ENCODE results near the gene COL23A1.

Gene COL23A1

DNA sequence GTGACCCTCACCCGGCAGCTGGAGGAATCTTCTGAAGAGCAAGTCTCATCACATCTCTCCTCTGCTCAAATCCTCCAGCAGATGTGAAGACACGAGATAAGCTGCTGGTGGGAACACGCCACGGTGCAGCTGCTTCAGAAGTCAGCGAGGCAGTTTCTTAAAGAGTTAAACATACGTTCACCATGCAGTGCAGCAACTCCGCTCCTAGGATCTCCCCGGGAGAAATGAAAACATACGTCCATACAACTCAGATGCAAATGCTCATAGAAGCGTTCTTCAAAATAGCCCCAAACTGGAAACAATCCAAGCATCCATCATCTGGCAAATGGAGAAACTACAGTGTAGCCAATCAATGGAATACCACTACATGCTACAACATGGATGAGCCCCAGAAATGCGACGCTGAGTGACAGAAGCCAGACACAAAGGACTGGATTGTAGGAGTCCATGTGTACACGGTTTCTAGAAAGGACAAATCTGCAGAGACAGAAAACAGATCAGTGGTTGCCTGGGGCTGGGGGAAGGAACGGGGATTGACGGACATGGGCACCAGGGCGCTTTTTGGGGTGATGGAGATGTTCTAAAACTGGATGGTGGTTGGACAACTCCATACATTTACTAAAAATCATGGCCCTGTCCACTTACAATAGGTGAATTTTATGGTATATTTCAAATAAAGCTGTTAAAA lies 150.6 kb downstream of the COL23A1 start:
- TF ChIP-seq POLR2A (IDR thresholded peaks at IDR 0.05; ENCODE audit: low read depth, low read length): no peak
- no peak for TF ChIP-seq TAF1 (IDR thresholded peaks at IDR 0.05; ENCODE audit: low read depth, low read length)
- TF ChIP-seq POLR2AphosphoS5 (IDR thresholded peaks at IDR 0.05; ENCODE audit: low read depth, low read length): no peak
- TF ChIP-seq POU2F2 (IDR thresholded peaks at IDR 0.05; ENCODE audit: low read depth, low read length): no peak
- TF ChIP-seq SPI1 (IDR thresholded peaks at IDR 0.05; ENCODE audit: low read depth, low read length): no peak
- no peak for TF ChIP-seq PAX5 (IDR thresholded peaks at IDR 0.05; ENCODE audit: insufficient read depth, low read length, severe bottlenecking)
- no peak for DNase-seq (ENCODE audit: insufficient read length, low spot score)

DNA sequence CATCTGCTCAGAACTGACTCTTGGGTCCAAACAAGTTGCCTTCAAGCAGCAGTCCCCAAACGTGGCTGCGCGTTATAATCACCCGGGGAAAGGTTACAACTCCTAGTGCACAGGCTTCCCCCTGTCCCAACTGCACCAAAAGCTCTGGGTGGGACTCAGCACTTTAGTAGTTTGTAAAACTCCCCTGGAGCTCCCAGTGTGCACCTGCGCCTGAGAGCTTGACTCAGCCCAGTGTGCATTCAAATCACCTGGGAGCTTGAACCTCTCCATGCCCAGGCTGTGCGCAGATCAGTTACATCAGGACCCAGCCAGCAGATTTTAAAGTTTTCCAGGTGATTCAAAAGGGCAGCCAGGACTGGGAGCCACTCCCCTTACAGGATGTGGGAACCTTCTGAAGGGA lies 151.4 kb downstream of the COL23A1 start:
- DNase-seq (ENCODE audit: insufficient read length, low spot score): no peak
- TF ChIP-seq POU2F2 (IDR thresholded peaks at IDR 0.05; ENCODE audit: low read depth, low read length) (no peak), PAX5 (IDR thresholded peaks at IDR 0.05; ENCODE audit: insufficient read depth, low read length, severe bottlenecking) (no peak), SPI1 (IDR thresholded peaks at IDR 0.05; ENCODE audit: low read depth, low read length) (no peak), TAF1 (IDR thresholded peaks at IDR 0.05; ENCODE audit: low read depth, low read length) (no peak), POLR2A (IDR thresholded peaks at IDR 0.05; ENCODE audit: low read depth, low read length) (no peak), POLR2AphosphoS5 (IDR thresholded peaks at IDR 0.05; ENCODE audit: low read depth, low read length) (no peak)
- no peak for FAIRE-seq

More for the DNA sequence above, 150.6 kb downstream of the COL23A1 start:
- no peak for FAIRE-seq

DNA sequence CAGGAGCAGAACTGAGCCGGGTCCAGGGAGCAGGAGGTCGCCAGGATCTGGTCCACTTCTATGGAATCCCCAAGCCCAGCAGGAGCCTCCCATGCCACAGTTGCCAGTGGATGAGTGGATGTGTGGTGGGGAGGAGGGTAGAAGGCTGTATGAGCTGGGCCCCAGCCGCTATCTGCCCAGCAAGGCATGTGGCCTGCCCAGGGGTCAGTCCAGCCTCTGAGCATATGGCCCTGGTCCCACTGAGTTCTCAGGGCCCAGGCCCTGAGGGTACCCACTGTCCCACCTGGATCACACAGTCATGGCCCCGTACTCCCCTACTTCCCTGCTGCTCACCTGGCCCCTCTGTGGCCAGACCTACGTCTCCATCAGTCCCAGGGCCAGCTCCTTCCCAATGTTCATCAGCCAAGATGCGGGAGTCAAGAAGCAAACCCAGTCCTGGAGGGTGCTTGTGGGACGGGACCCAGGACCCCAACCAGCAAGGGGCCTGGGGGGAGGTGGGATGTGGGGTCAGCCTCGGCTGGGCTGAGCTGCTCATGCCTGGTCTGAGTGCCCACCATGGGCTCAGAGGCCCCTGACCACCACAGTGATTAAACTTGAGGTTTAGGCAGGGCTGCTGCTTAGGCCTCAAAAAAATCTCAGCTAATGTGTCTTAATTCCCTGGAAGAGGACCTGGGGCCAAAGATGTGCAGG lies 152.7 kb downstream of the COL23A1 start:
- TF ChIP-seq POU2F2 (IDR thresholded peaks at IDR 0.05; ENCODE audit: low read depth, low read length) (no peak), POLR2AphosphoS5 (IDR thresholded peaks at IDR 0.05; ENCODE audit: low read depth, low read length) (no peak)
- DNase-seq (ENCODE audit: insufficient read length, low spot score) (no peak), FAIRE-seq (no peak)

DNA sequence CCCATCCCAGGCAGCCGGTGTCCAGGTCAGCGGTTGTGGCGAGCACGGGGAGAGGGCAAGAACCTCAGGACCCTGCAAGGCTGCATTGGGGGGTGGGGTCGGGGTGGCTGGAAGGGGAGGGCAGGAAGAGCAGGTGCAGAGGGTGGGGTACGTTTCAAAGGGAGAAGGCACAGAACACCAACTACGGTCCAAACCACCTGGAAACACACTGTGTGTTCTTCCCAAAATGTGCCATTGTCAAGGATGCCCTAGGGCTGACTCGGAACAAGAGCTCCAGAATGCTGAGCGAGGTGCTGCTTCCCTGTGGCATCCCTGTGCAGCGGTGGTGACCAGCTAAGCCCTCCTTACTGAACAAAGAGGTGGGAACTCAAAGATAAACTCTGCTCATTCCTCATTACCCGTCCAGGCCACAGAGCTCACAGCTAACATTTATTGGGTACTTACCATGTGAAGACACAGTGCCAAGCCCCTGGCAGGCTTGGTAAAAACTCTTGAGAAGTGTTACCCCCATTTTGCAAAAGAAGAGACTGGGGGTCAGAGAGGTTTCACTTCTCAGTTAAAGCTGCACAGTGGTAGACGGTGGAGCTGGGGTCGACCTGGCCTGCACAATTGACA lies 153.8 kb downstream of the COL23A1 start:
- FAIRE-seq (no peak), DNase-seq (ENCODE audit: insufficient read length, low spot score) (no peak)
- TF ChIP-seq POLR2A (IDR thresholded peaks at IDR 0.05; ENCODE audit: low read depth, low read length) (no peak), SPI1 (IDR thresholded peaks at IDR 0.05; ENCODE audit: low read depth, low read length) (no peak), POLR2AphosphoS5 (IDR thresholded peaks at IDR 0.05; ENCODE audit: low read depth, low read length) (no peak), POU2F2 (IDR thresholded peaks at IDR 0.05; ENCODE audit: low read depth, low read length) (no peak), PAX5 (IDR thresholded peaks at IDR 0.05; ENCODE audit: insufficient read depth, low read length, severe bottlenecking) (no peak), TAF1 (IDR thresholded peaks at IDR 0.05; ENCODE audit: low read depth, low read length) (no peak)

DNA sequence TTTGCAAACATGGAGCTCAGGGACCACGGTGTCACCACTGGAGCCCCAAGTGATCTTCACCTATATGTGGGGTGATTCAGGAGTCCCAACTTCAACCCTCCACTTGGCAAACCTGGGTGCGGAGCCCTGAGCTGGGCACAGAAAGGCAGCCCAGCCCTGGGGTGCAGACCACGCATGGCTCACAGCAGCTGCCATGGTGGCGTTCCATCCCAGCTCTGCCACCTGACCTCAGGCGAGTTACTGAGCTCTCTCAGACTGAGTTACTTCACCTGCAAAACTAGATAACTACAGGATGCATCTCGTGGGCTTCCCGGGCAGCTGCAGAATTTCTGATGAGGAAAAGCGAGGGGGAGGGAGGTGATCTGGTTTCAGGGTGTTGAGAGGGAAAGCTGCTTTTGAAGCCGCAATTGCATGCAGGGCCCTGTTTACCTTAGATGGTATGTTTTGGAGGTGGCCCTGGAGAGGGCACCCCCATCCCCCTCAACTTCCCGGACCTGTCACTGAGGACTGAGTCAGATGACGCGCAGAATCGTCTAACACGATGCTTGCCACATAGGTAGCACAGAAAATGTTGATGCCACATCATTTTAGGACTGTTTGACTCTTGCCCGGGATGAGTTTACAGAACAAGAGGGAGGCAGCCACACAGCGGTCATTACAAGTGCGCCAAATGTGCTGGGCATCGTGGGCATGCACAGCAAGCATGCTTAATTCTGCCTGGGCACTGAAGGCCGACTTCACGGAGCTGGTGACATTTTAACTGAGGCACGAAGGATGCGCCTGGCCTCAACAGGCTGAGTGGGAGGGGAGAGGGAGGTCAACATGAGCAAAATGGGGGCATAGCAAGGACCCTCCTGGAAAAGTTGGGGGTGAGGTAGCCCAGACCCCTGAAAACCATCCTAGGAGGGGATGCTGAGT lies 154.6 kb downstream of the COL23A1 start:
- DNase-seq (ENCODE audit: insufficient read length, low spot score) (no peak), FAIRE-seq (no peak)
- TF ChIP-seq SPI1 (IDR thresholded peaks at IDR 0.05; ENCODE audit: low read depth, low read length) (no peak), PAX5 (IDR thresholded peaks at IDR 0.05; ENCODE audit: insufficient read depth, low read length, severe bottlenecking) (no peak), POLR2AphosphoS5 (IDR thresholded peaks at IDR 0.05; ENCODE audit: low read depth, low read length) (no peak), TAF1 (IDR thresholded peaks at IDR 0.05; ENCODE audit: low read depth, low read length) (no peak), POLR2A (IDR thresholded peaks at IDR 0.05; ENCODE audit: low read depth, low read length) (no peak), POU2F2 (IDR thresholded peaks at IDR 0.05; ENCODE audit: low read depth, low read length) (no peak)

DNA sequence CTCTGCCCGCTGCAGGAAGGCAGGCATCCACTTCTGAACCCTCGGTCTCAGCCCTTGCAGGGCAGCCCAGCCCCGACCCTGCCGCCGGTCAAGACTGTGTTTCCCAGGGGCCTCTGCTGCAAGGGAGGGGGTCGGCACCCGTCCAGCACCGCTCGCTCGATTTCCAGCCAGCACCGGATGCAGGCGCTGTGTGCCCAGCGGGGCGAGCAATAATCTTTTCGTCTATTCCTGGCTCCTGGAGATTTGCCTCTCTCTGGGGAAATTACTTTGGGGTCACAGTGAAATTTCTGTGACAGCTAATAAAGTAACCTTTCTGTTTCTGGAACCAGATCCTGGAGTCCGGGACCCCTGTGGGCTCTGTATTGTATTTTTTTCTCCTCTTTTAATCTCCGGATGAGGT lies 155.3 kb downstream of the COL23A1 start:
- DNase-seq (ENCODE audit: insufficient read length, low spot score) (no peak), FAIRE-seq (no peak)
- TF ChIP-seq PAX5 (IDR thresholded peaks at IDR 0.05; ENCODE audit: insufficient read depth, low read length, severe bottlenecking) (no peak), TAF1 (IDR thresholded peaks at IDR 0.05; ENCODE audit: low read depth, low read length) (no peak), POLR2AphosphoS5 (IDR thresholded peaks at IDR 0.05; ENCODE audit: low read depth, low read length) (no peak), SPI1 (IDR thresholded peaks at IDR 0.05; ENCODE audit: low read depth, low read length) (no peak), POLR2A (IDR thresholded peaks at IDR 0.05; ENCODE audit: low read depth, low read length) (no peak), POU2F2 (IDR thresholded peaks at IDR 0.05; ENCODE audit: low read depth, low read length) (no peak)

DNA sequence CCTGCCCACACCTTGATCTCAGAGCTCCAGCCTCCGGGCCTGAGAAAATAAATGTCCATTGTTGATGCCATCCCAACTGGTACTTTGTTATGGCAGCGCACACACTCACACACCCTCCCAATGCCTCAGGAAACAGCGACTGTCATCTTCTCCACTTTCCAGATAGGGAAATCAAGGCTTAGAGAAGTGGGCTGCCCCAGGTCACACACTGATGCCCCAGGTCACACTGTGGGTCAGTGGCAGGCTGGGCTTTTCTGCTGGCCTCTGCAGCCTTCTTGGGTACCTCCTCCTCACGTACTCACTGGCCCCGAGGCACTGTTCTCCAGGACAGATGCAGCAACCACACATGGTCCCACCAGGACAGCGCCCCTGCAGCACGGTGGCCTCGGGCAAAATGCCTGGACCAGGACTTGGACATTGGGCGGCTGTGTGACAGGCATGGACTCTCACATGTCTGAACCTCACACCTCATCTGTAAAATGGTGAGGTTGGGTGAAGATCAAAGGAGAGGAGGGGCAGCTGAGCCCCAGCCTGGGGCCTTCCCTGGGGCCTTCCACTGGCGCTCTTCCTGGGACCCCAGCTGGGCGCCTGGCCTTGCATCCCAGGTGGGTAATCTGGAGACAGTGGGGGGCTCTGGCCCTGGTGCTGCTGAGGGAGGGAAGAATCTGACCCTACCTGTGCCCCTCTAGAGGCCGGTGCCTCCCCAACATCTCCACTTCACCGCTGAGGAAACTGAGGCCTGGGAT lies 156.0 kb downstream of the COL23A1 start:
- FAIRE-seq (no peak), DNase-seq (ENCODE audit: insufficient read length, low spot score) (no peak)

DNA sequence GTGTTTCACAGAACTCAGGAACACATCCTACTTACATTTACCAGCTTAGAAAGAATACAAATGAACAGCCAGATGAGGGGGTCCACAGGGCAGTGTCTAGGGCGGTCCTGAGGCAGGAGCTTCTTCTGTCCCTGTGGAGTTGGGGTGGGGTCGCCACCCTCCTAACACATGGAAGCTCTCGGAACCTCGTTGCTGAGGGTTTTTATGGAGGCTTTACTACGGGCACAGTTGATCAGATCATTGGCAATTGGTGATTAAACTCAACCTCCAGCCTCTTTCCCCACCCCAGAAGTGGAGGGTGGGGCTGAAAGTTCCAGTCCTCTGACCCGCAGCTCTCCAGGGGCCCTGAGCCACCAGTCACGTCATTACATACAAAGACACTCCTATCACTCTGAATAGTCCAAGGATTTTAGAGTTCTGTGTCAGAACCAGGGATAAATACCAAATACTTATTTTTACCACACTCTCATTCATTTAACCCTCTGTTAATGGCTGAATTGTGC lies 156.9 kb downstream of the COL23A1 start:
- no peak for FAIRE-seq
- TF ChIP-seq PAX5 (IDR thresholded peaks at IDR 0.05; ENCODE audit: insufficient read depth, low read length, severe bottlenecking) (no peak), POLR2A (IDR thresholded peaks at IDR 0.05; ENCODE audit: low read depth, low read length) (no peak), POLR2AphosphoS5 (IDR thresholded peaks at IDR 0.05; ENCODE audit: low read depth, low read length) (no peak)
- DNase-seq (ENCODE audit: insufficient read length, low spot score): no peak

More for the DNA sequence above, 156.0 kb downstream of the COL23A1 start:
- no peak for TF ChIP-seq POU2F2 (IDR thresholded peaks at IDR 0.05; ENCODE audit: low read depth, low read length)
- no peak for TF ChIP-seq TAF1 (IDR thresholded peaks at IDR 0.05; ENCODE audit: low read depth, low read length)
- no peak for TF ChIP-seq POLR2AphosphoS5 (IDR thresholded peaks at IDR 0.05; ENCODE audit: low read depth, low read length)
- no peak for TF ChIP-seq SPI1 (IDR thresholded peaks at IDR 0.05; ENCODE audit: low read depth, low read length)
- no peak for TF ChIP-seq PAX5 (IDR thresholded peaks at IDR 0.05; ENCODE audit: insufficient read depth, low read length, severe bottlenecking)
- no peak for TF ChIP-seq POLR2A (IDR thresholded peaks at IDR 0.05; ENCODE audit: low read depth, low read length)
